Measurements from ENCODE around the gene ZNF789.
A peak's percentile ranks its signal among the peaks of the same experiment; 100 is the strongest.
"Not testable (repeated sequence)": the region's sequence is repeated elsewhere in the genome, so short reads cannot be mapped to it uniquely, and the experiment has no call there.

ZNF789 gene
- 11.4 to 23.7 (median 16.8) reads per million in 3 experiments for total RNA-seq

DNA sequence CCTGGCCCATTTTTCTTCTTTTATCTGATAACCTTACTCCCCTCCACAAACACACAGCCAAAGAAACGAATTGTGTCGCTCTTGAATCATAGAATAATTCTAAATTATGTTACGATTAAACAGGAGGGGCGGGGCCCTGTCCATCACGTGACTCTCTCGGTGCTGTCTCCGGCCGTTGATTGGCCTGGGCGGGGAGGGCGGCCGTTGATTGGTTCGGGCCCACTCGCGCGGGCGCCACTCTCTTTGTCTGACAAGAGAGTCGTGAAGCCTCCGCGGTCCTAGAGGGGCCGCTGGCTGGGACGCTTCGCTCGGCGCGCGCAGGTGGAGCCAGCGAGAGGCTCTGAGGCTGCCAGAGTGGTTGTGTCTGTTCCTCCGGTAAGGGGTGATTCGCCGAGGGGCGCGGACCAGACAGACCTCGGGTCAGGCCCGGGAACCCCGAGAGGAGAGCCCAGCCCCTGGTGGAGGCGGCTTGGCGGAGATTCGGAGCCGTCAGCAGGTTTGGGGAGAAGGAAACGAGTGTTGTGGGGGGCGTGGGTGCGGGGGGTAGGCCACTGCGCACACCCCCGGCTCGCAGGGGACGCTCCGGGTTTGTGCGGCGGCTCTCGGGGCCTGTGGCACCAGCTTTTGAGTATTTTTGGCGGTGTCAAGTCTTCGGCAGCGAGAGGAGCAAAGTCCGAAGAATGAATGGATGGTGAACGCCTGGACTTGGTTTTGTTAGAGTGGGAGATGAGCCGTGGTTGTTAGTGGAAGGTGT lies at the start of gene ZNF789:
Gene ZNF789, plus strand, starts transcription at position 330 of the 754 bp plus-strand sequence. CDS start 3,567 bp downstream, outside the sequence.
- DNase-seq, result peak; percentile 94

GRCh38 chr7:99424932-99425730 lies 47.6 kb upstream of the ZNF789 start:
- no peak for DNase-seq

DNA sequence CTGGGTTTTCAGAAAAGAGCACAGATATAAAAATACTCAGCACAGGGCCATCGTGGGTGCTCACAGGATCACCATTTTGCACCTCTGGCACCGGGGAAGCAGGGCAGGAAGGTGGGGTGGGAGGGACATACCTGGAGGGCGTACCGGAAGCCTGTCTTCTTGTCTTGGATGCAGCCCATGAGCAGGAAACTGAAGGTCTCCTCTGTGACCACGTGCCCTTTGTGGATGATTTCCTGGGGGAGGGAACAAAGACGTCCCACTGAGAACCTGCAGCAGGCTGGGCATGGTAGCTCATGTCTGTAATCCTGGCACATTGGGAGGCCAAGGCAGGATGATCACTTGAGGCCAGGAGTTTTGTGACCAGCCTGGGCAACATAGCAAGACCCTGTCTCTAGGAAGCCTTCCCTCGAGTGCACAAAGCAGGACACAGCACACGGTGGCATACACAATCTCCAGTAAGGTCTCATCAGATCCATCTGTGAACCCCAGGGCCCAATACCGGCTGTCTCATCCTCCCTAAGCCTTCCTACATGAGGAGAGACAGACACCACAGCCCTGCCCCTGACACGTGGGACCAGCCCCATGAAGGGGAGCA lies 43.6 kb upstream of the ZNF789 start:
- peak; percentile 27 for DNase-seq

DNA sequence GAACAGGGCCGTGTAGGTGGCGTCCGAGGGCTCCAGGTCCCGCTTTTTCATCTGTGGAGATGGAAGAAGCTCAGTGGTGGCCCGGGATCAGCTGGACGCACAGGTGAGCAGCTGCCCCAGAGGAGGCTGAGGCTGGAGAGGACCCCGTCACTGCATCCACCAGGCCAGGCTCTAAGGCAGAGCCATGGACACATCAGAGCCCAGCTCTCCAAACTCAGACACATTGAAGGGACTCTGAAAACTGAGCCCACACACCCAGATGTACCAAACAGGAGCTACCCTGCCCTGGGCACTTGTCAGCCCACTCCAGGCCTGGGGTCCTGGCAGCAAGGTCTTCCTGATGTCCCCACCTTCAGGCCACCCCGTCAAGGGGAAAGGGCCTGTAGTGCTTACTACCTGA lies 42.9 kb upstream of the ZNF789 start:
- DNase-seq, result no peak

DNA sequence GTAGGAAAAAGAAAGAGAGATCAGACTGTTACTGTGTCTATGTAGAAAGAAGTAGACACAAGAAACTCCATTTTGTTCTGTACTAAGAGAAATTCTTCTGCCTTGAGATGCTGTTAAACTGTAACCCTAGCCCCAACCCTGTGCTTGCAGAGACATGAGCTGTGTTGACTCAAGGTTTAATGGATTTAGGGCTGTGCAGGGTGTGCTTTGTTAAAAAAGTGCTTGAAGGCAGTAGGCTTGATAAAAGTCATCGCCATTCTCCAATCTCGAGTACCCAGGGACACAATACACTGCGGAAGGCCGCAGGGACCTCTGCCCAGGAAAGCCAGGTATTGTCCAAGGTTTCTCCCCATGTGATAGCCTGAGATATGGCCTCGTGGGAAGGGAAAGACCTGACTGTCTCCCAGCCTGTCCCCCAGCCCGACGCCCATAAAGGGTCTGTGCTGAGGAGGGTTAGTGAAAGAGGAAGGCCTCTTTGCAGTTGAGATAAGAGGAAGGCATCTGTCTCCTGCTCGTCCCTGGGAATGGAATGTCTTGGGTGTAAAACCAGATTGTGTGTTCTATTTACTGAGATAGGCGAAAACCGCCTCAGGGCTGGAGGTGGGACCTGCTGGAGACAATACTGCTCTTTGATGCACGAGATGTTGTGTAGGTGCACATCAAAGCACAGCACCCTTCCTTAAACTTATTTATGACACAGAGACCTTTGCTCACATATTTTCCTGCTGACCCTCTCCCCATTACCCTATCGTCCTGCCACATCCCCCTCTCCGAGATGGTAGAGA lies 40.7 kb upstream of the ZNF789 start:
- not testable (repeated sequence) for DNase-seq

DNA sequence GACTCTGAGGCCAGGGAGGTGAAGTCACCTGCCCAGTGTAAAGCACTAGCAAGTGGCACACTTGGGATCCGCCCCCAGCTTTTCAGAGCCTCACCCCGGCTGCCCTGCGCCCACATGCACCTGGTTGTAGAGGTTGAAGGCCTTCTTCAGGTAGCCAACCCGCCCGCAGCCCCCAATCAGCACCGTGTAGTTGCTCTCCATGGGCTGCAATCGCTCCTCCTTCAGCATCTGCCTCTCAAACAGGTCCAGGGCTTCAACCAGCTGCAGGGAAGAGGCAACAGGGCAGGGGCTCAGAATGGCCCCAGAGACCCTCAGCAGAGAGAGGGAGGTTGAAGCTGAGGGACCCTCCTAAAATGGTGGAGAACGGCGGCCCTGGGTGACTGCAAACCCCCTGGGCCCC lies 39.5 kb upstream of the ZNF789 start:
- DNase-seq, result no peak

GRCh38 chr7:99437946-99438572 lies 34.6 kb upstream of the ZNF789 start:
- DNase-seq, result no peak

DNA sequence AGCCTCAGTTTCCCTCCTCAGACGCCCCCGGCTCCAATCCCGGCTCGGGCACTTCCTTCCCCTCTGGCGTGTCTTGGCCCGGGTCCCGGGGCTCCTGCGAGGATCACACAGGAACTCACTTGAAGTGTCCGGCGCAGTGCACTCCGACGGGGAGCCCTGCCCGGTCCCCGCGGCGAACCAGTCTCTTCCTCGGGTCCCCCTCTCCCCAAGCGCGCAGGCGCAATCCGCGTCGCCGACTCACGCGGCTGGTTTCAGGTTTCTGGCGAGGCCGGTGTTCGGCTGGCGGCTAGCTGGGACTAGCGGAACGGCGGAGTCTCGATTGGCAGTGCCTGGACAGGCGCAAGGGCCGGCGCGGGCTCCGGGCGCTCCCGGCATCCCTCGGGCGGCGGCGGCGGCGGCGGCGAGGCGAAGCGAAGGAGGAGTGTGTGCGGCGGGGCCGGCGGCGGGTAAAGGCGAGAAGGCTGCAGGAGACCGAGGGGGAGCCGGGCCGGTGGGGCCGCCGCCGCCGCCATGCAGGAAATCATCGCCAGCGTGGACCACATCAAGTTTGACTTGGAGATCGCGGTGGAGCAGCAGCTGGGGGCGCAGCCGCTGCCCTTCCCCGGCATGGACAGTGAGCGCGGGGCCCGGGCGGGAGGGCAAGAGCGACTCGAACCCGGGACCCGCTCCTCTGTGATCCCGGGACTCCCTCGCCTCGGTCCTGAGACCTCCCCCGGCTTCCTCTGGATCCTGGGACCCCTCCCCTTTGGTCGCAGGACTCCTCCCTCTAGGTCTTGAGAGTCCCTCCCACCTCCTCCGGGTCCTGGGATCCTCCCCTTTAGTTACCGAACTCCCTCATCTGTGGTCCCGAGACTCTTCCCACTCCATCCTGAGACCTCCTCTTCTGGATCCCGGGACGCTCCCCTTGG lies 33.9 kb upstream of the ZNF789 start, which contains the start of the genes CPSF4 and PTCD1:
Gene CPSF4, plus strand, starts transcription at position 371 of the 908 bp plus-strand sequence. Its CDS starts 140 bp downstream, at position 511.
Gene PTCD1, minus strand, starts transcription at position 226 of the 908 bp plus-strand sequence. CDS start 3,556 bp downstream, outside the sequence.
- DNase-seq, result peak; percentile 82

GRCh38 chr7:99440195-99440594 lies 32.5 kb upstream of the ZNF789 start:
- DNase-seq, result no peak

- DNase-seq, result no peak
These were observed 26.6 kb upstream of the ZNF789 start for GRCh38 chr7:99446096-99446495.

DNA sequence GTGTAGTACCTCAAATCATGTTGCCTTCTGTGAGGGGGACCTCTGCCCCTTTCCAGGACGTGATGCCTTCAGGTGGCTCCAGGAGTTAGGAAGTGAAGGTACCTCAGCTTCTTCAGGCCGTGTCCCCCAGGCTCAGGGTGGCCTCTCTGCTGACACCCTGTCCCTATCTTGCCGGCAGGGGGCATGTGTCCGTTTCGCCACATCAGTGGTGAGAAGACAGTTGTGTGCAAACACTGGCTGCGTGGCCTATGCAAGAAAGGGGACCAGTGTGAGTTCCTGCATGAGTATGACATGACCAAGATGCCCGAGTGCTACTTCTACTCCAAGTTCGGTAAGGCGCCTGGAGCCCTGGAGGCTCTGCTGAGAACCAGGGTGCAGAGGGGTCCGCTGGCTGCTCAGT lies 24.7 kb upstream of the ZNF789 start:
- DNase-seq, result no peak

DNA sequence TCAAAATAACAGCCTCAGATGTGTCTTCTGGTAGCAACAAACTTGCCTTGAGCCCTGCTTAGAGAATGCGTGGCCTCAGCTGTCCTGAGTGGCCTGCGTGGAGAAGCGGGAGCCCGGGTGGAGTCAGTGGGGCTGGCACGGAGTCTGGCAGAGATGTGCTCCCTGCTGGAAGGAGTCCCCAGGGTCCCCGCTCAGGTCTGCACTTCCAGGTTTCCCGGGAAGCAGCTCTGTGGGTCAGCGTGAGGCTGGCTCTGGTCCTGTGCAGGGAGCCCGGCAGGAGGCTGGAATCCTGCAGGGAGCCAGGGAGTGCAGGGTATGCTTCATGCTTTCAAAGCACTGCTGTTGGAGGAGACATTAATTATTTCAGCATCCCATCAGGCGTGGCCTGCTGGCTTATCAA lies 23.8 kb upstream of the ZNF789 start:
- DNase-seq, result no peak

GRCh38 chr7:99449326-99449725 lies 23.4 kb upstream of the ZNF789 start:
- no peak for DNase-seq

DNA sequence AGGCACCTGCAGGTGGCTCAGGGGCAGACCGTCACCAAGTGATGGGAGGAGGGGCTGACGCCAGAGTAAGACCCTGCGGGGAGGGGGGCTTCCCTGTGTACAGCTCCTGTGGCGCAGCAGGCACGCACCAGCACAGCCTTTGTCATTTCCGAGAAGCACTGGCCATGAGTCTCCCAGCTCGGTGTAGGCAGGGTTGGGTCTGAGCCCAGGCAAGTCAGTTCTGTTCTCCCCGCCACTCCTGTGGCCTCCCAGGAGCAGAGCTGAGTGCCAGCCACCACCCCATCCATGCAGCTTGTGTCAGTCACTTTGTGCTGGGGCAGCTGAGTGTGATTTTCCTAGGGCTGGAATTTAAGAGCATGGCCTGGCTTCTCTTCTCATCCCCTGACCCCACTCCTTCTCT lies 20.8 kb upstream of the ZNF789 start:
- DNase-seq, result no peak

DNA sequence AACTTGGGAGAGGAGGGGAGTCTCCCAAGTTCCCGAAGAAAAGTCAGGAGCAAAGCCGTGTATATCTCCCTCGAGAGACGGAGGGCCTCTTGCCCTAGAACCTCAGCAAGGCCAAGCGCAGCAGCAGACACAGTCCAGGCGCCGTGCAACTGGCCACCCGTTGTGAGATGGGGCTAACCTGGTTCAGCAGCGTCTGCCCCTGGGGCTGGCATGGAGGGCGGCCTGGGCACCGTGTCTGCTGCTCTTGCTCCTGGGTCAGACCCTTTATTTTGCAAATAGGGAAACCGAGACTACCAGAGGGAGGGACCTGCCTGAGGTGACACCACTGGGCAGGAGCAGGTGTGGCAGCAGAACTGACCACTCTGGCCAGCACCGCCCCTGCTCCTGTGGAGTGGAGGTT lies 20.1 kb upstream of the ZNF789 start:
- DNase-seq, result no peak

DNA sequence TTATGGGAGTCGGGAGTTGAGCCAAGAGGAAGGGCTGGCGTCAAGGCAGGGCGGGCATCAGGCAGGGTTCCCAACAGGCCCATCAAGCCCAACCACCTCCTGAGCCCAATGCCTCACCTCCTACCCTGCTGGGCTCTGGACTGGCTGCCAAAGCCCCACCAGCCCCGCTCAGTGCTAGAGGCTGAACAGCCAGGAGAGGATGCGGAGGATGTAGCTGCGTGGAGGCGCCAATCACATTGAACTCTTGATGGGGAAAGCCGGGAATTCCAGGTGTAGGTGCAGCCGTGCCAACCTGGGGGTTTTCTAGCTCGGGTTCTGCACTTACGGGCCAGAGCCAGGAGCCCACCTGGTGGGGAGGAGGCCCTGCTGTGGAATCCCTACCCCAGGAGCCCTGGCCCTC lies 19.6 kb upstream of the ZNF789 start:
- no peak for DNase-seq

- no peak for DNase-seq
These were observed 16.8 kb upstream of the ZNF789 start for GRCh38 chr7:99455874-99456273.

GRCh38 chr7:99456288-99456687 lies 16.4 kb upstream of the ZNF789 start:
- no peak for DNase-seq

- no peak for DNase-seq
These were observed 15.5 kb upstream of the ZNF789 start for GRCh38 chr7:99457050-99457649.

Data from central memory CD4-positive, alpha-beta T cell (primary cell).